ENCODE results near the gene ADAMTS2. TPM values are rescaled to one million over a fixed set of nuclear protein-coding genes. Genes with fewer than 3 reads are reported as not detected.

The ADAMTS2 gene
- total RNA-seq, 3 donors from 2014 or later (not counting 1 experiment from before 2014, with no cell fraction given): 0.28 TPM; not detected in 2

DNA sequence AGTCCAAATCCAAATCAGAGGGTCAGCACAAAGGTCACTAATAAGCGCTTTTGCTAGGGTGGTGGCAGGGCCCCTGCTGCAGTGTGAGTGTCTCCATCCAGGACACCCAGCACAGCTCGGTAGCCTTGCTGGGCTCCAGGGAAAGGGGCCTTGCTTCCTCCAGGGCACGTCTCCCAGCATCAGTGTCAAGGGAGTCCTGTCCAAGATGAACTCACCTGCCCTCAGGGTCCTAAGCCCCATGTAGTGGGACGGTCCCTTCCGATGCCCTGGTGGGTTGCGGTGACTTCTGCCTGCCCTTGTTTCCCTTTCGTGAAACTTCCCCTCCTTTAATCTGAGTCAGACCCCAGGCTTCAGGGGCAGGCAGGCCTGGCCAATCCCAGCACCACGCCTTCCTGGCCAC, 183.4 kb downstream of the ADAMTS2 start:
- no peak overlapping the region for H3K4me3 Mint-ChIP-seq
- H3K36me3 ChIP-seq (ENCODE audit: control insufficient read depth, insufficient read depth, low read length): no peaks in the 10 kb centered on the region
- intact Hi-C loops (cut with micrococcal nuclease): no loop called here
- H3K27me3 ChIP-seq (ENCODE audit: control insufficient read depth, insufficient read depth, low read length): no peaks in the 10 kb centered on the region
- no peak overlapping the region for H3K27ac Mint-ChIP-seq
- H3K4me1 ChIP-seq (ENCODE audit: control insufficient read depth, insufficient read depth, low read length): peaks cover 4% of the 10 kb centered on the region
- no peak for ATAC-seq
- TF ChIP-seq, protein P1, sequence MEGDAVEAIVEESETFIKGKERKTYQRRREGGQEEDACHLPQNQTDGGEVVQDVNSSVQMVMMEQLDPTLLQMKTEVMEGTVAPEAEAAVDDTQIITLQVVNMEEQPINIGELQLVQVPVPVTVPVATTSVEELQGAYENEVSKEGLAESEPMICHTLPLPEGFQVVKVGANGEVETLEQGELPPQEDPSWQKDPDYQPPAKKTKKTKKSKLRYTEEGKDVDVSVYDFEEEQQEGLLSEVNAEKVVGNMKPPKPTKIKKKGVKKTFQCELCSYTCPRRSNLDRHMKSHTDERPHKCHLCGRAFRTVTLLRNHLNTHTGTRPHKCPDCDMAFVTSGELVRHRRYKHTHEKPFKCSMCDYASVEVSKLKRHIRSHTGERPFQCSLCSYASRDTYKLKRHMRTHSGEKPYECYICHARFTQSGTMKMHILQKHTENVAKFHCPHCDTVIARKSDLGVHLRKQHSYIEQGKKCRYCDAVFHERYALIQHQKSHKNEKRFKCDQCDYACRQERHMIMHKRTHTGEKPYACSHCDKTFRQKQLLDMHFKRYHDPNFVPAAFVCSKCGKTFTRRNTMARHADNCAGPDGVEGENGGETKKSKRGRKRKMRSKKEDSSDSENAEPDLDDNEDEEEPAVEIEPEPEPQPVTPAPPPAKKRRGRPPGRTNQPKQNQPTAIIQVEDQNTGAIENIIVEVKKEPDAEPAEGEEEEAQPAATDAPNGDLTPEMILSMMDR (IDR thresholded peaks at IDR 0.05): no peak
- H3K4me3 ChIP-seq (ENCODE audit: low read length): no peak overlapping the region
- H3K4me1 Mint-ChIP-seq: no peaks in the 10 kb centered on the region
- H3K36me3 Mint-ChIP-seq: no peaks in the 10 kb centered on the region
- no peaks in the 10 kb centered on the region for H3K9me3 Mint-ChIP-seq
- no peaks in the 10 kb centered on the region for H3K9me3 ChIP-seq (ENCODE audit: control insufficient read depth, insufficient read depth, low read length)
- WGBS (ENCODE audit: insufficient coverage): 93% methylated on average over 8 of the region's 8 CpGs
- H3K27ac ChIP-seq (ENCODE audit: low read length): no peak overlapping the region
- DNase-seq: no peak
- H3K27me3 Mint-ChIP-seq (ENCODE audit: low read depth in 2 of 2): no peaks in the 10 kb centered on the region

DNA sequence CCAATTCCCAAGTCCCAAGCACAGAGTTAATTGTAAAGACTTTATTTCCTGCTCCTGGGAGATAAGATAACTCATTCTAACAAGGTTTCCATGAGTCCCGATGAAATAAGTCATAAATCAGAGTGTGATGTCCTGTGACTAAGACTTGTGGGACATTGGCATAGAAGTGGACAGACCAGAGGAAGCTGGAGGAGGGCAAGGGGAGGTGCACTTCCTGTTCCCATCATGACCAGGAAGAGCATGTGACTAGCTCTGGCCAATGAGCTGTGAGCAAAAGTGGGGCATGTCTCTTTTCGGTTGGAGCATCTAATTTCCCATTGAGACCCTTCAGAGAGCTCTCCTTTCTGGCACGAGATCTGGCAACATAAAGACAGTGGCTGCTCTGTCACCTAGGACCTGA, 184.7 kb downstream of the ADAMTS2 start:
- Mint-ChIP-seq H3K4me1 (no peaks in the 10 kb centered on the region), H3K27ac (no peak overlapping the region), H3K4me3 (no peak overlapping the region), H3K36me3 (no peaks in the 10 kb centered on the region), H3K9me3 (no peaks in the 10 kb centered on the region), H3K27me3 (ENCODE audit: low read depth in 2 of 2) (no peaks in the 10 kb centered on the region)
- no peaks in the 10 kb centered on the region for H3K27me3 ChIP-seq (ENCODE audit: control insufficient read depth, insufficient read depth, low read length)
- no peaks in the 10 kb centered on the region for H3K4me1 ChIP-seq (ENCODE audit: control insufficient read depth, insufficient read depth, low read length)
- TF ChIP-seq, protein P1 (IDR thresholded peaks at IDR 0.05): no peak
- DNase-seq: no peak
- 84% methylated on average over 3 of the region's 3 CpGs for WGBS (ENCODE audit: insufficient coverage)
- no peak for ATAC-seq
- no peak overlapping the region for H3K4me3 ChIP-seq (ENCODE audit: low read length)
- H3K36me3 ChIP-seq (ENCODE audit: control insufficient read depth, insufficient read depth, low read length): no peaks in the 10 kb centered on the region
- H3K27ac ChIP-seq (ENCODE audit: low read length): no peak overlapping the region
- intact Hi-C loops (cut with micrococcal nuclease): no loop called here
- no peaks in the 10 kb centered on the region for H3K9me3 ChIP-seq (ENCODE audit: control insufficient read depth, insufficient read depth, low read length)

DNA sequence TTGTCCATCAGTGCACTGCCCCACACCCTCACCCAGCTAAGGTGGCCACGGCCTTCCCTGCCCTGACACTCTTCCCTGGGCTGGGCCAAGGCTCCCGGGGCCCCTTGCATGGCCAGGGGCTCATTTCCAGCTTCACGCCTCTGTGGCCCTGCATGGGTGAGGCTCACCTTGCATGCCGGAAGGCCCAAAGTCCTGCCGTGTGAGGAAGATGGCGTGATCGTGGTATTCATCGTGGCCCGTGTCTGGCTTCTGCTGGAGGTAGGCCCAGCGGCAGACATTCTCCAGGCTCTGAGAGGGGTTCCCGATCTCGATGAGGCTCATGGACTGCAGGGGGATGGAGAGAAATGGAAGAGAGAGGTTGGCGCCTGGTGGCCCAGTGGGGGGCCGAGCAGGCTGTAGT, 186.7 kb downstream of the ADAMTS2 start:
- H3K27me3 Mint-ChIP-seq (ENCODE audit: low read depth in 2 of 2): no peaks in the 10 kb centered on the region
- H3K9me3 ChIP-seq (ENCODE audit: control insufficient read depth, insufficient read depth, low read length): no peaks in the 10 kb centered on the region

More for the DNA sequence above, 186.7 kb downstream of the ADAMTS2 start:
- Histone ChIP-seq H3K4me3 (ENCODE audit: low read length) (no peak overlapping the region), H3K36me3 (ENCODE audit: control insufficient read depth, insufficient read depth, low read length) (no peaks in the 10 kb centered on the region), H3K4me1 (ENCODE audit: control insufficient read depth, insufficient read depth, low read length) (no peaks in the 10 kb centered on the region), H3K27me3 (ENCODE audit: control insufficient read depth, insufficient read depth, low read length) (no peaks in the 10 kb centered on the region), H3K27ac (ENCODE audit: low read length) (no peak overlapping the region)
- H3K4me3 Mint-ChIP-seq: no peak overlapping the region
- no peaks in the 10 kb centered on the region for H3K36me3 Mint-ChIP-seq
- TF ChIP-seq, protein P1 (IDR thresholded peaks at IDR 0.05): no peak
- no peak for DNase-seq
- ATAC-seq: no peak
- intact Hi-C loops (cut with micrococcal nuclease): no loop called here
- WGBS (ENCODE audit: insufficient coverage): 90% methylated on average over 14 of the region's 14 CpGs
- H3K9me3 Mint-ChIP-seq: no peaks in the 10 kb centered on the region
- H3K4me1 Mint-ChIP-seq: no peaks in the 10 kb centered on the region
- H3K27ac Mint-ChIP-seq: no peak overlapping the region

All from natural killer cell (primary cell).